ENCODE data around the gene UNCX.

The UNCX gene

GRCh38 chr7:1232103-1232466, 587 bp upstream of the UNCX start:
- DNase-seq (ENCODE audit: low read depth in 2 of 2): no peak

- DNase-seq (ENCODE audit: low read depth in 2 of 2): no peak
Measured at GRCh38 chr7:1233333-1234048, 819 bp downstream of the UNCX start.

- no peak for DNase-seq (ENCODE audit: low read depth in 2 of 2)
Measured at GRCh38 chr7:1234049-1234880, 1.6 kb downstream of the UNCX start.

DNA sequence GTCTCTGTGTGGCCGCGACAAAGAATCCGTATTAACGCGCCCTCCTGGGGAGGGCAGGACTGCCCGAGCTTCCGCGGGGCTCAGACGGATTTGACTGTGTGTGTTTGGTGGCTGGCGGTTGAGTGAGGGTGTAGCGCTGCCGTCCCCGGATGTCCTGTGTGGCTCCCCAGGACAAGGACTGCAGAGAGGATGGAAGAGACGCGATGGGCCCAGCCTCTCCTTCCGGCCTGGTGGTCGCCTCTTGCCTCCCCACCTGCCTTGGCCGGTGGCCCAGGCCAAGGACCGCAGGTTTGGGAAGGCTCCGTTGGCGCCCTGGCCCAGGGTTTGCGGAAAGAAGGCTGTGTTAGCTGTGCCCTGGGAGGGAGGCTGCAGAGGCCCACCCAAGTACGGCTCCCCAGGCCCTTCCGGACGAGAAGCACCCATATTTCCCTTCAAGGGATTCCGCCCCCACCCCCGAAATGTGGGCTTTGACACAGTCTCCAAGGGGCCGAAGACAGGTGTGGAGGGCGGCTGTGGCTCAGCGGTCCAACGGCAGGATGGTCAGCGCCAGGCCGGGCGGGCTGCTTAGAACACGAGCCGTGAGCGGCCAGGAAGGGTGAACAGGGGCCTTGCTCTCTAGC, 2.3 kb downstream of the UNCX start:
- DNase-seq (ENCODE audit: low read depth in 2 of 2): no peak

GRCh38 chr7:1235501-1236131, 2.9 kb downstream of the UNCX start:
- DNase-seq (ENCODE audit: low read depth in 2 of 2): no peak

DNA sequence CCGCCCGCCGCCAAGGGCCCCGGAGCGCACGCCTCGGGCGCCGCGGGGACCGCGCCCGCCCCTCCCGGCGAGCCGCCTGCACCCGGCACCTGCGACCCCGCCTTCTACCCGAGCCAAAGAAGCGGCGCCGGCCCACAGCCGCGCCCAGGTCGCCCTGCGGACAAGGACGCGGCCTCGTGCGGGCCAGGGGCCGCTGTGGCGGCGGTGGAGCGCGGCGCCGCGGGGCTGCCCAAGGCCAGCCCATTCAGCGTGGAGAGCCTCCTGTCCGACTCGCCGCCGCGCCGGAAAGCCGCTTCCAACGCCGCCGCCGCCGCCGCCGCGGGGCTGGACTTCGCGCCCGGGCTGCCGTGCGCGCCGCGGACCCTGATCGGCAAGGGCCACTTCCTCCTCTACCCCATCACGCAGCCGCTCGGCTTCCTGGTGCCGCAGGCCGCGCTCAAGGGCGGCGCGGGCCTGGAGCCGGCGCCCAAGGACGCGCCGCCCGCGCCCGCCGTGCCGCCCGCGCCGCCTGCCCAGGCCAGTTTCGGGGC, 3.5 kb downstream of the UNCX start:
- DNase-seq (ENCODE audit: low read depth in 2 of 2): no peak

DNA sequence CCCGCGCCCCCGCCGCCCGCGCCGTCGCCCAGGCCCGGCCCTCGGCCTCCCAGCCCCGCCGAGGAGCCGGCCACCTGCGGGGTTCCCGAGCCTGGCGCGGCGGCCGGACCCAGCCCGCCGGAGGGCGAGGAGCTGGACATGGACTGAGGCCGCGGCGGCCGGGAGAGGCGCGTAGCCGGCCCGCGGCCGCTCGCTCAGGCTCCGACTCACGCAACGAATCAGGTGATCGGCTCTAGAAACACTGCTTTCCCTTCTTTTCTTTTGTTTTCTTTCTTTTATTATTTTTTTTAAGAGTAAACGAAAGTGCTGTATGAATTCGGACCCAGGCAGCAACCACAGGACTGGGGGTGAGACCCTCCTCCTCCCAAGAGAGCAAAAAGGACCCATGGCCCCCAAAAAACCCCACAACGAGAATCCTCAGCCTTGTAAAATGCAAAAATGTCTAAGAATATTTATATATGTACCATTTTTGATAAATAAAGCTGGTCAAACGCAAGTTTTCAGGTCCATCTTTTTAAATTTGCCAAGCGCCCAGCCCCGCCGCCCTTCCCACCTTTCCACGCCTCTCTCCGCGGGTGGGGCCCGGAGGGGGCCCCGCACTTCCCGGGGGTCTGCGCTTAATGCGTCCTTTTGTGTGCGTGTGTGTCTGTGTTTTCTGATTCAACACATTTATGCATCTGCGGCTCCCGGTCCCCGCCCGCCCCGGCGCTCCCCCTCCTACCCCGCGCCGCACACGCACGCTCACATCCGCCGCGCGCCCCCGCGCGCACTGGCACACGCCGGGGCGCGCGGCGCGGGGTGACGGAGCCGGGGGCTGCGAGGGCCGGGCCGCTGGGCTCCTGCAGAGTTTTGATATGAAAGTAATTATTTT, 4.4 kb downstream of the UNCX start:
- no peak for DNase-seq (ENCODE audit: low read depth in 2 of 2)

DNA sequence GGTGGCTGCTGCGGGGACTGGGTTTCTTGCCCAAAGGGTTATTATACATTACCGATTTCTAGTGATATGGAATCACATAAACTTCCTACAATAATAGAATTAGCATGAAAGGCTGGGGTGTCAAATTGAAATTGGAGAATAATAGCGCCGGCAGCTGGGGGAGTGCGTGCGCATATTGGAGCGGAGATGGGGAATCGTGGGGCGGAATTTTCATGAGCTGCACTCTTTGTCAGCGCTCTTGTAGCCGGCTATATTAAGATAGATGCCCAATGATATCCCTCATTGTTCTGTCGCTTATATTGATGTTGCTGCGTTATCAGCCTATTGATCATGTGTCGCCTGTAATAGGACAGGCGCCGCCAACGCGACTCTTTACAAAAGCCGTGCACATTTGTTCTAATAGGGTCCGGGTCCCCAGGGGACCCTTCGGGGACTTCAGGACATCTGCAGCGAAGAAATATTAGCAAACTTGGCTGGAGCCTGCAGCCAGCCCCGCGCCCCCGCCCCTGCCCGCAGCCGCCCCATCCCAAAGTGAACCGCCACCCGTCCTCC, 5.1 kb downstream of the UNCX start:
- DNase-seq (ENCODE audit: low read depth in 2 of 2): no peak

DNA sequence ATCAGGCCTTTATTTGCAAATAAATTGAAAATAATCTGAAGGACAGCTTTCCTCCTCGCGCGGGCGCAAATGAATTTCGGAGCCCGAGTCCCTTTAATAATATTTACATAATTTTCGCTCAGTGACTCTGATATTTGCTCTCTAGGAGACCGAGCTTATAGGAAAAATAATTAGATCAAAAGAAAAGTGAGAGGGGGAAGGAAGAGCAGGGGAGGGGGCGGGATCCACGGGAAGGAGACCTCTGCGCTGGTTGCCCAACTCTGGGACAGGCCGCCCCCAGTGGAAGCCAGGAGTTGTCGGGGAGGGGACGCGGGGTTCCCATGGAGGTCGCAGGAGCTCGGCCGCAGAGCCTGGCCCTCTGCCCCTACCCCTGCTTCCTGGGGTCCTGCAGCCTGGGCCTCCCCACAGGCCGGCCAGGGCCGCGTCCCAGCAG, 5.8 kb downstream of the UNCX start:
- no peak for DNase-seq (ENCODE audit: low read depth in 2 of 2)

DNA sequence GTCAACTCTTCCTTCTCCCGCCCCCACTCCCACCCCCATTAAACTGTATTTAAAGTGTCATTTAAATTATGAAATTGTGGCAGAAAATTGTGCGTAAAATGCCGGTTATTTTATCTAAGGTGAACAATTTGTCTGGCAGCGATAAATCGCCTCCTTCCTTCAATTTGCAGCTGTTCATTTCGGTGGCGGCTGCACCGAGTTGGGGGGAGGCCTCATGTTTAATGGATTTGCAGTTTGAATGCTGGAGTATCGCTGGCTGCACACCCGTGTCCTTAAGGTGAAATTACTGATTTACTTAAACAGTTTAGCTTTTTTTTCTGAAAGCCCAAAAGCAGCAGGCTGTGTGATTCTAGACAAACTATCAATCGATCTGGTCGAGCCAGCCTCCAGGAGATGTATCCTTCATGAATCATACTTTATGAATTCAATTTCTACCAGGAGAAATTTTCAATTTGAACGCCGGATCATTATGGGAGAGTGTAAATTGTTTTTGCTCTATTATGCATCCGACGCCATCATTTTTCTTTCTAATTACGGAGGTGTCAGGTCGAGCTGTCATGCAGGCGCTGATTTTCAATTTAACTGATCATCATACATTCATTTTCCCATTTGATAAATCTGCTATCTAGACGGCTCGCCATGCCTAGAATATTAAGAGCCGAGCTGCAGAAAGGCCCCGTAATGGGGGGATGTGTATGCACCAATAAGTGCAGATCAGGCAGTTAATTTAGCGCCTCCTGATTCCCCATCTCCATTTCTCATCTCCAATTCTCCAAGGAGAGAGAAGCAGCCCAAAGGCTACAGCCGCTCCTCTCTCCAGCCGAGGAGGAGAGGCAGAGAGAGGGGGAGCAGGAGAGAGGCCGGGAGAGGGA, 6.5 kb downstream of the UNCX start:
- DNase-seq (ENCODE audit: low read depth in 2 of 2): no peak

GRCh38 chr7:1239803-1240516, 7.3 kb downstream of the UNCX start:
- DNase-seq (ENCODE audit: low read depth in 2 of 2): no peak

- no peak for DNase-seq (ENCODE audit: low read depth in 2 of 2)
Measured at GRCh38 chr7:1240517-1241257, 8.0 kb downstream of the UNCX start.

GRCh38 chr7:1241258-1241602, 8.6 kb downstream of the UNCX start:
- DNase-seq (ENCODE audit: low read depth in 2 of 2): no peak

DNA sequence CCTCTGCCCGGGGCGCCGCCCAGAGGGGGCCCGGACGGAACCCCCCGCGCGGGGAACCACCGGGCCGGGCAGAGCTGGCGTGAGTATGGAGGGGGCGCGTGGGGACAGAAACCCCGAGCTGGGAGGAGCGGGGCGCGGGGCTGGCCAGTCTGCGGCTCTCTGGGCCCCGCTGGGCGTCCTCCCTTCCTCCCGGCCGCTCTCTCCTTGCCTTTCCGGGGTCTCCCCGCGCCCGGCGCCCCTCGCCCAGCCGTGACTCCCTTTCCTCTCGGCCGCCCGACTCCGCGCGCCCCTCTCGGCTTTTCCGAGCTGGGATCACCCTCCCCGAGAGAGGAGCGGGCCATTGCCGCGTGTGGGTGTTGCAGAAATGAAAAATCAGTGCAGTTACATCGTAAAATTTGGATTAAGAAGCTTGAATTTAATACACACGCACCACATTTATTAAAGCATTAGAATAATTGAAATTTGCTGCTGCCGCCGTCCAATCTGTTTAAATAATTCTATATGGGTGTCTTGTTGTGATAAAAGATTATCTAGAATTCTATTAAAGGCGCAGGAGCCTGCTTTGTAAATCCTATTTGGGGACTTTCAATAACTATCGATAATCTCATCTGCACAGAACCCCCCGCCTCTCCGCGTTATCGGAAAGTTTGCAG, 9.1 kb downstream of the UNCX start:
- DNase-seq (ENCODE audit: low read depth in 2 of 2): no peak

- no peak for DNase-seq (ENCODE audit: low read depth in 2 of 2)
Measured at GRCh38 chr7:1242256-1242605, 9.6 kb downstream of the UNCX start.

DNA sequence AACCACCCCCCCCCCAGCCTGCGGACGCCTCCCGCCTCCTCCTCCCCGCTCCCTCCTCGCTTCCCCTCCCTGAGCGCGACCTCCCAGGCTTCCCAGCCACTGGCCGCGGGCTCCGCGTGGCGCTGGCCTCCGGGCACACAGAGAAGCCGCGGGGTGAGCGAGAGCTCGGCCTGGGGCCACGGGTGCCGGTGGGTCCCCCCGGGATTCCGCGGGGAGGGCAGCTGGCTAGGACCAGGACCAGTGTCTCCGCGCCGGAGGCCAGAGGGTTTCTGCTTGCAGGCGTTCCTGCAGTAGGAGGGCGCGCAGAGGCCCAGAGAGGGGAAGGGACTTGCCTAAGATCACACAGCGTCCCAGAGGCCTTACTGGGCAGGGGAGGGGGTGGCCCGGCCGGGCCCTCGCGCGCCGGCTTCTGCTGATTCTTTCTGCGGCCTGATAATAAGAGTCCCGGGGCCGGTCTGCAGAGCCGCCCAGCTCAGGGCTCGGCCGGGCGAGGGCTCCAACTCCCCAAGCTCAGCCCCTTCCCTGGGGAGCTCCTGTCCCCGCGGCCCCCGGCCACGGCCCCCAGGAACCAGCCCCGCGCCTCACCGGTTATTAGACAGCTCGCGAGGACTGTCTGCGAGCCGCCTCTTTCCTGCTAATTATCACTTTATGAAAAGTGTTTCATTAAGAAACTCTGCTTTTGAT, 10.1 kb downstream of the UNCX start:
- DNase-seq (ENCODE audit: low read depth in 2 of 2): no peak

DNA sequence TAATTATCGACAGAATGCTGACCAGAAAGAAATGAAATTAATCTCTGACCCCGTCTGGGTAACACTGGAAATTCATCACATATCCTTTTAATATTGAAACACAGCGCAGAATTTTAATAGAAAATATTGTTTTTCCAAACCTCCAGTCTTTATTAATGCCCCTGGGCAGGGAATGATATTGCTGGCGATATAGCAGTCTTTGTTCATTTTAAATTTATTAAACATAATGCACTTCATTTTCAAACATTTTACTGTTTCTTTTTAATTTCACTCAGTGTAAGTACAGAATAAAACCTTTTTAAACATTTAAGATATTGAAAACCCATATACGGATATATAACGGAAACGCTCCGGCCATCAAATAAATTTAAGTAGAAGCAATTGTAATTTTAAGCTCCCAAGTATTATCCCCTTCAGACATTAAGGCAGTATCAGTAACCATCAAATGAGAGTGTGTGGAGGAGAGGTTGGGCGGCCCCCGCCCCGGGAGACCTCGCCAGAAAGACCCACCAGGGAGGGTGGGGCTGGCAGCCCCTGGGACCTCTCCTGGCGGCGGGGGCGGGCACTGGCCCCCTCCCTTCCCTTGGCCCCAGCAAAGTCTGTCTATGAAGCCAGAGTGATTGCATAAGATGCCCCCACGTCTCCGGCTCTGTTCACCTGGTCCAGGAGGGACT, 10.8 kb downstream of the UNCX start:
- DNase-seq (ENCODE audit: low read depth in 2 of 2): no peak

All from activated CD4-positive, alpha-beta T cell treated with anti-CD3 and anti-CD28 coated beads for 24 hours (primary cell).